GM18951 (cell line): ENCODE data around the gene COX19.

Experiments
- POLR2A ChIP-seq: IDR thresholded peaks from 4 replicates; pipeline ENCODE4 v1.6.1; 2011; ENCODE audit warnings: mild to moderate bottlenecking; ENCODE audit not compliant: insufficient read length, insufficient read depth; ENCODE audit errors: extremely low read depth
- in situ Hi-C: fragments of 300-500 bp; cut with MboI; formaldehyde crosslinking; loops from one replicate; pipeline ENCODE4 v1.12.0; 2022; ENCODE audit warnings: low sequenced_read_pairs, mixed read lengths, inconsistent platforms; ENCODE audit not compliant: unreplicated experiment

Gene COX19

DNA sequence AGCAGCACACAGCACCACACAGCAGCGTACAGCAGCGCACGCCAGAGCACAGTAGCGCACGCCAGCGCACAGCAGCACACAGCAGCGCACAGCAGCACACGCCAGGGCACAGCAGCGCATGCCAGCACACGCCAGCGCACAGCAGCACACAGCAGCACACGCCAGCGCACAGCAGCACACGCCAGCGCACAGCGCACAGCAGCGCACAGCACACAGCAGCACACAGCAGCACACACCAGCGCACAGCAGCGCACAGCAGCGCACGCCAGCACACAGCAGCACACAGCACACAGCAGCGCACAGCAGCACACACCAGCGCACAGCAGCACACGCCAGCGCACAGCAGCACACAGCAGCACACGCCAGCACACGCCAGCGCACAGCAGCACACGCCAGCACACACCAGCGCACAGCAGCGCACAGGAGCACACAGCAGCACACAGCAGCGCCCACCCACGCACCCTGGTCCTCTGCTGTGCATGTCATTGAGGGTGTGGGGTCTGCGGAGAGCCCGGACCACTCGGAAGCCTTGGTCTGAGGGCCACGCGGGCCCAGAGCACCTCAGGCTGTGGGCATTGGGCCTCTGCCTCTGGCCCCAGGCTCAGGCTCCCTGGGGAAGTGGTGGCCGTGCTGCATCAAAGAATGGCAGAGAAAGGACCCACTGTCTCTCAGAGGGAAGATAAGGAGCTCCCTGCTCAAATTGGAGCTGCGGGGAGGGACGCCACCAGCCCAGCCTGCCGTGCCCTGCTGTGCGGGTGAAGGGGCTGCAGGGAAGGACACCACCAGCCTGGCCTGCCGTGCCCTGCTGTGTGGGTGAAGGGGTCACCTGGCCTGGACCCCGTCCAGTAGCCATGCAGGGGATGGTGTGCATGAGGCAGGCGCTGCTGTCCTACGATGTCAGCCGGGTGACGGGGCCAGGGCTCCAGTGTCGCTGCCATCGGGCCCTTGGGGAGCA is 41.5 kb upstream of the COX19 start:
- TF ChIP-seq POLR2A = no peak
- in situ Hi-C loops = no loop called here

DNA sequence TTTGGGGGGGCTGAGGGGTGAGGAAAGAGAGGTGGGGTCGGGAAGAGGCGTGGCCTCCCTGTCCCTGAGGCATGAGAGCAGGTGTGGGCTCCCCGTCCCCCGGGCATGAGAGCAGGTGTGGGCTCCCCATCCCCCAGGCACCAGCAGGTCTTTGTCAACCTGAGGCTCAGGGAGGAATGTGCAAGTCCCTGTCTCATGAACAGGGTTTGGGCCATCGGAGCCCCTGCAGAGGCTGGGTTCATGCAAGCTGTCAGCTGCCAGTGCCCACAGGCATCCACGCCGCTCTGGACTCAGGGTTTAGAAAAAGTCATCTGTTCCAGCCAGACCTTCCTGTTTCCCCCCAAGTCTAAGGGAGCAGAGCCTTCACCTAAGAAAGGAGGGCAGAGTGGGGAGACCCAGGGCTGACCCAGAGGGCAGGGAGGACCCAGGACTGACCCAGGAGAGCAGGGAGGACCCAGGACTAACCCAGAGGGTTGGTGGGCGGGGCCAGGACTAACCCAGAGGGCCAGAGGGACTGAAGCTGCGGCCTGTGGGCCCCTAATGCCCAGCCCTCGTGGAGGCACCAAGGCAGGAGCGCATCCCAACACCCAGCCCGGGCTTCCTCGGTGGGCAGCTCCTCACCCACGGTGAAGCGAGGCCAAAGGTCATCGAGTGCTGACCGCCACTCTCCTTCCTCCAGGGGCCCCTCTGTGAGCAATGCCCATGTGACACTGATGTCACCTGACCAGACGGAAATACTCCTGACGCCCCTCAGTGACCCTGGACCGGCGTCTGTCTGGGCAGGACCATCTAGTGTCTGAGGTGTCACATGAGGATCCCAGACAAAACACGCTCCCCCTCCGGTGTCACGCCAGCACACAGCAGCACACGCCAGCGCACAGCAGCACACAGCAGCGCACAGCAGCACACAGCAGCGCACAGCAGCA is 40.1 kb upstream of the COX19 start:
- no peak for TF ChIP-seq POLR2A
- in situ Hi-C loops = no loop called here

DNA sequence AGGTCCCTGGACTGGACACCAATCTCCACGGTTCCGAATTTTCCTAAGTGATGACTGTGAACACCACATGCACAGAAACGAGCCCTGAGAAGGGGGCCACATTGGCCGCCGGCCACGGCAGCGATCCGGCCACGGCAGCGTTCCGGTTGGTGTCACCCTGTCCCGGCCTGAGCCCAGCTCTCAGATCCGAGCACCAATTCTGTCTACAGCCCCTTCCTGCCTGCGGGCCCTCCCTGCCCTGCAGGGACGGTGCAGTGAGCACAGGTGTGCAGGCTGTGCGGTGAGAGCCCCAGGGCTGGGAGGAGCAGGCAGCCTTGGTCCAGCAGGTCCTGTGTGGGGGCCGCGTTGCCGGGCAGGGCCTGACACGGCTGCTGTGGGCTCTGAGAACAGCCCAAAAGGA is 39.3 kb upstream of the COX19 start:
- TF ChIP-seq POLR2A = no peak
- in situ Hi-C loops = no loop called here

DNA sequence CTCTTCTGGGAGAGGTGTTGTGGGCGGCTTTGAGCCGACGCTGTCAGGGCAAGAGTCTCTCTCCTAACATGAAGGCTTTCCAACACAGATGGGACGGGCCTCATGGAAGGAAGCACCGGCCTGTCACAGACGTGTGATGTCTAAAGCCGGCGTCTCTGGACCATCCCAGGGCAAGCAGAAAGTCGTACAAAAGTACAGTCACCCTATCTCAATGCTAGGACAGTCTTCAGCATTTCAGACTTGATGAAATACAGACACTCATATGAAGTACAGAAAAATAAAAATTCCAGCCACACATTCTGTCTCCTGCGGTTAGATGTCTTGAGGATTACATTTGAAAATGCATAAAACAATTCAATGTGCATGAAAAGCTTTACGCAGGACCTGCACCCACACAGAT is 38.2 kb upstream of the COX19 start:
- TF ChIP-seq POLR2A = no peak
- in situ Hi-C loops = no loop called here

DNA sequence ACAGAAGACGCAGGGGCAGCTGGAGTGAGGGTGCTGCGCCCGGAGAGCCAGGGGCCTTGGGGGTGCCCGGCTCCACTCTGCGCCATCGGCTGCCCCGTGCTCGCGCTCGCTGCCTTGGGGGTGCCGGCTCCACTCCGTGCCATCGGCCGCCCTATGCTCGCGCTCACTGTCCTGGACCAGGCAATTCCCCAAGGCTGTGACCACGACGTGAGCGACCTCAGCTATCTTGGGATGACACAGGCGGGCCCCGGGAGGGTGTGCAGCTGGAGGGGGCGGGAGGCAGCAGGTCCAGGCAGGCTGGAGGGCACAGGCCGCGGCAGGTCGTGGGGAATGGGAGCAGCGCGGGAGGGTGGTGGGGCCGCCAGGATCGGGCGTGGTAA is 37.4 kb upstream of the COX19 start:
- TF ChIP-seq POLR2A = no peak
- in situ Hi-C loops = no loop called here

DNA sequence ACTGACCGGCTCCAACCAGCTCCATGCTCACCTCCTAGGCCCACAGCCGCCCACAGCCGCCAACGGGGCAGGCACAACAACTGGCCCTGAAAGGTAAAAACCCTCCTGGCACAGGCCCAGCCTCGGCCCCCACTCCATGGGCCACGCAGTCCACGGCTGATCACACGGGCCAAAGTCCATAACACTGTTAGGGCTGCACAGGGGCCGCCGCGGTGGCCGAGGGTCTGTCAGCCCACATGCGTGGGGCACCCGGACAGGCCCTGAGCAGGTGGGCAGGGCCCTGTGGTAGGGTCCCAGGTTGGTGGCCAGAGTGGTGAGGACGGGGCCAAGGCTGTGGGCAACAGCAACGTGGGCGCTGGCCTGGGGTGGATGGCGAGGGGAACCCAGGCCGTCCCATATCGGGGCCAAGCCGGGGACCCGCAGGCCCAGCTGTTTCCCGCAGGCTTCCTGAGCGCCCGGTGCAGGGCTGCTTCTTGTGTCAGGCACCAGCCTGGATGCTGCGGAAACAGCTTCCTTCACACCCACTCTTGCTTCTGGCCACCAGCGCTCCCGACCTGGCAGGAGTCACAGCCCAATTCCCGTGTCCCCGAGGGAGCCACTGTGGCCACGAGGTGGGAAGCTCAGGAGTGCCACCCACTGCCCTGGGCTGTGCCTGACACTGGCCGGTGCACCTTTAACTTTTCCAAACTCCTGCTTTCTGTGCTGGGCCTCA is 36.8 kb upstream of the COX19 start:
- no peak for TF ChIP-seq POLR2A
- in situ Hi-C loops = no loop called here

DNA sequence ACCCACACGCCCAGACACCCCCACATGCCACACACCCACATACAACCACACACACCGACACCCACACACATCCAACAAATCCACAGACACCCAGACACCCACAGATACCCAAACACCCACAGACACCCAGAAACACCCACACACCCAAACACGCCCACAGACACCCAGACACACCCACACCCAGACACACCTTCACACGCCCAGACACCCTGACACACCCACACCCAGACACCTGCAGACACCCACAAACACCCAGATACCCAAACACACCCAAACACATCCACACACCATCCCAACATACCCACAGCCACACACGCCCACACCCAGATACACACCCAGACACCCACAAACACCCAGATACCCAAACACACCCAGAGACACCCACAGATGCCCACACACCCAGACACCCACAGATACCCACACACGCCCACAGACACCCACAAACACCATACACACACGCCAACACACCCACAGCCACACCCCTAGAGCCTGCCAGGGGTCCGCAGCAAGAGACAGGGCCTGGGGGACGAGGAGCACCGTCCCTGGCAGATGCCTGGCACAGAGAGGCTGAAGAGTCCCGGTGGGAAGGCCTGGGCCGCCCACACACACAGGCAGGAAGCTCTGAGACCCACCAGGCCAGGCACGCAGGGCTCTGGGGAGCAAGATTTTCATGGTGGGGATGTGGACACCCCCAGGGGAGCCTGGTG is 36.1 kb upstream of the COX19 start:
- TF ChIP-seq POLR2A = no peak
- in situ Hi-C loops = no loop called here

DNA sequence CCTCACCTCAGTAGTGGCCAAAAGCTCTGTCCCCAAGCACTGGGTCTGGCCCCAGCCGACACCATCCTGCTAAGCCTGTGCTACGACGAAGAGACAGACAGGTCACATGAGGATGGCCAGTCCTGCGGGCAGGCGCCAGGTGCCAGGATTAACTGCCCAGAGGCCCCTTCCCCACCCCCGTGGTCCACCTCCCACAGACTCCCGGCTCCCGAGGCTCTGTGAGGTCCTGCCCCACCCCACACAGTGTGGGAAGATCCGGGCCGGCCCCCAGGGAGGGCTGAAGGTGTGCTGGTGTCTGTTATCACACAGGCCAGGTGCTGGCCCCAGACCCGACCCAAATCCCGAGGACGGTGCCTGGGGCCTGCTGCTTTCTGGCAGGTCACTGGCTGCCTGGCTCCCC is 34.9 kb upstream of the COX19 start:
- no peak for TF ChIP-seq POLR2A
- in situ Hi-C loops = no loop called here

DNA sequence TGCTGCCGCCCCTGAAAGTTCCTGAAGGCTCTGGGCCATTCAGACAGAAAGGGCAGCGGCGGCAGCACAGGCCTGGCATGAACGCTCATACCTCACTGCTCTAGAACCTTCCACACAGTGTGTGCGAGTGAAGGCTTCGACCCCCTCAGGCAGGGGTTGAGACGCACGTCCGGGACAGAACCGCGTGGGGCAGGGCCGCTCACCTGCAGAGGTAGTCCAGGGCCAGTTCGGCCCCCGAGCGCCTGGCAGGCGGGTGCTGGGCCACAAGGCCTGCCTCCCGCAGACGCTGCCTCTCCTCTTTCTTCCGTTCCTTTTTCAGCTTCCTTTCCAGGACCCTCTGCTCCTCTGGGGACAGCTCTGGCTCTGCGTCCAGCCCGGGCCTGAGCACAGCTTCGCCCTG is 34.4 kb upstream of the COX19 start:
- in situ Hi-C loops = no loop called here
- no peak for TF ChIP-seq POLR2A

DNA sequence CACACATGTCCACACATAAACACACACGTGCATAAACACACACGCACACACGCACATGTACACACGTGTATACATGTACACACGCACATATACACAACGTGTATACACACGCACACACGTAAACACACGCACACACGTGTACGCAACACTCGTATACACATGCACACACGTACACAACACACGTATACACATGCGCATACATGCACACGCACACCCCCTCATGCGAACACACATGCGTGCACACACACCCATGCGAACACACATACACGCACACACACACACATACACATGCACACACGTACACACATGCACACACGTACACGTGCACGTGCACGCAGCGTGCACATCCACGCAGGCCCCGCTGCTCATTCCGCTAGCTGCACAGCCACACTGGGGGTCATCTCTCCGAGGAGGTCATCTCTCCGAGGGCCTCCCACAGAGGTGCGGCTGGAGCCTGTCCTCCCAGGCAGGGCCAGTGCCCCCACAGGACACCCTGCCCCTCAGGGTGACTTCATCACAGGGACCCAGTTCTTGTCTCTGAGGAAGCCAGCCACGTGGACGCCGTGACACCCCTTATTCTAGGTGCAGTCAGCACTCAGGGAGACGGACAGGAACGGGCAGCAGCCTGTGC is 33.5 kb upstream of the COX19 start:
- no peak for TF ChIP-seq POLR2A
- in situ Hi-C loops = no loop called here

DNA sequence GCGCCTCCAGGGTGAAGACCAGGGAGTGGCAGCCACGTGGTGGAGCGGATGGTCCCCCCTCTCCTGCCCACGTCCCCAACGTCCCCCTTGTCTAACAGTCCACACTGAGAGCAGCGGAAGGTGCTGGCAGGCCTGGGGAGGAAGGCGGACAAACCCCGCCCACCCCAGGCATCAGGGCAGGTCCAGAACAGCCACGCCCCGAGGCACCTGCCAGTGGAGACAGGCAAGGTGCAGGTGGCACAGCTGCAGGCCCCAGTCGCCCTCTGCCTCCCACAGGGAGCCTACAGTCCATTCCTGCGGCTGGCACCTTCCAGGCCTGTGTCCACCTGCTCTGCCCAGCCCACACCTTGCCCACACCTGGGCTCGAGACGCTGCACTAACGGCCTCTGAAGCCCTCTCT is 32.6 kb upstream of the COX19 start:
- in situ Hi-C loops = no loop called here
- TF ChIP-seq POLR2A = no peak

DNA sequence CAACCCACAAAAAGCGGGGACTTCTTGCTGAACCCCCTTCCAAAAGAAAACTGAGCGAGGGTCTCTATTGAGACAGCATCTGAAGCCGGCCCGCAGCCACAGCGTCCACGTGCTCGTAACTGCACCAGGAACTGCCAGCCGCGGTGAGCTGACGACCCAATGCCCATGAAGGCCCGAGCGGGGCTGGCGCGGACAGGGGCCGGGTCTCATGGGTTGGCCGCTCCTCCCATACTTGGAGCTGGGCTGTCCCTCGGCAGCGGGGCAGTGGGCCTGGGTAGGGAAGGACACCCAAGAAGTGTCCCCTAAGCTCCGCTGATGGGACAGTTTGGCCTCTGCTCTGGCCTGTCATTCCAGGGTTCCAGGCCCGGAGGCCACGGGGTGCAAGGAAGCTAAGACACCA is 30.0 kb upstream of the COX19 start:
- no peak for TF ChIP-seq POLR2A
- in situ Hi-C loops = no loop called here
